GM21423 (cell line): Measurements from ENCODE around the gene SYNE1.
"Not testable (repeated sequence)": the region's sequence is repeated elsewhere in the genome, so short reads cannot be mapped to it uniquely, and the experiment has no call there.

ENCODE experiments used
- ATAC-seq: cut with Tn5 transposase; IDR thresholded peaks from one replicate; pipeline ENCODE4 v1.9.1; 2021; ENCODE audit warnings: mild to moderate bottlenecking, moderate library complexity; ENCODE audit not compliant: unreplicated experiment

The SYNE1 gene

GRCh38 chr6:152572338-152573088, 64.6 kb downstream of the SYNE1 start:
- no peak for ATAC-seq

GRCh38 chr6:152571943-152572337, 65.2 kb downstream of the SYNE1 start:
- ATAC-seq: no peak

DNA sequence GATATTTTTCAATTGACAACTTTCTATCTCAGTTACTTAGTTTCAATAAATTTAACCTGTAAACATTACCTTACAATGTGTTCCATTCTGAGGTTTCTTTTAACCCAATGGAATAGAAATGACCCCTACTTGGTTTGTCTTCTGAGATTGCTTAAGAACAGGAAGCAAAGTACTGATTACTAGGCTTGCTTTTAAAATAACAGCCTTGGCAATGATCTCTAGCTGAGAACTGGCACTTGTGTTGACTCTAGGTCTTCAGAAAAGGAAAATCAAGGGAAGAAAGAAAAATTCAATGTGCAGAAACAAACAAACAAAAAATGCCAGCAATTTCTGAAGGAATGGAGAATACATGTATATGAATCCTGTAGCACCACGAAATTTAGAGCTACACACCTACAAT, 66.1 kb downstream of the SYNE1 start:
- ATAC-seq: no peak

DNA sequence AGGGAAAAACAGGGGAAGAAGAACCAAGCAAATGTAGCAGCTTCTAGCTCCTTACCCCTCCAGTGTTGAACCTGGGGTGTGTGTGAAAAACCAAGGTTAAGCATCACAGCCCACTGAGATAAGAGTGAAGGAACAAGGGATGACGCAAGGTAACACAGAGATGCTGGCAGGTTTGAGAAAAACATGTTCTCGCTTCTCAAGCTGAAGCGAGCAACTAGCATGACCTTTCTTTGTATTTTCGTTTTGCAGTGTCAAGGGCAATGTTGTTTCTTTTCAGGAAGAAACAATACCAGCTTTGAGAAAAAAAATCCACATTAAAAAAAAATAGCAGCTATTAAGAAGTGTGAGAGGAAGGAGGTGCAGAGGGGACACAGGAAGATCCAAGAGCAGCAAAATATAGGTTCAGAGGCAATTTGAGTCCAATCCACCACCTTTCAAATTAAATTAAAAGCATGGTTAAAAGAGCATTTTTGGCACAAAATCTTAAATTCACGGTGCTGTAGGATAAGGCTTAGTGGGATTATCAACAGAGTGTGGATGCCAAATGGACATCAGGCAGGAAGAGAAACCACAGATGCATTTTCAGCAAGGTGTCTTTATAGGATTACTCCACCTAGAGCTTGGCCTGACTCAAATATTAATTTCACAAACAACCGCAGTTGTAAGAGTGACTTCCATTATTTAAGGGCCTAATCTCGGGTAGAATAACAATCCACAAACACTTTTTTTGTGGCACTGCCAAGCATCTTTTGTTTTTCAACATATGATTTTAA, 70.9 kb downstream of the SYNE1 start:
- ATAC-seq: no peak

- ATAC-seq: no peak
These were observed 74.0 kb downstream of the SYNE1 start for GRCh38 chr6:152563177-152563576.

DNA sequence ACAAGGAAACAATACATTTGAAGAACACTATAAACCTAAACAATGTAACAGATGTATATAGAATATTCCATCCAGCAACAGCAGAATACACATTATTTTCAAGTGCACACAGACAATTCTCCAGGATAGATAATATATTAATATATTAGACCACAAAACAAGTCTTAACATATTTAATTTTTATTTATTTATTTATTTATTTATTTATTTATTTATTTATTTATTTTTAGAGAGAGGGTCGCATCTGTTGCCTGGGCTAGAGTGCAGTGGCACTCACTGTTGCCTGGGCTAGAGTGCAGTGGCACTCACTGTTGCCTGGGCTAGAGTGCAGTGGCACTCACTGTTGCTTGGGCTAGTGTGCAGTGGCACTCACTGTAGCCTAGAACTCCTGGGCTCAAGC, 78.4 kb downstream of the SYNE1 start:
- ATAC-seq: not testable (repeated sequence)

- ATAC-seq: no peak
These were observed 79.7 kb downstream of the SYNE1 start for GRCh38 chr6:152557502-152557901.

DNA sequence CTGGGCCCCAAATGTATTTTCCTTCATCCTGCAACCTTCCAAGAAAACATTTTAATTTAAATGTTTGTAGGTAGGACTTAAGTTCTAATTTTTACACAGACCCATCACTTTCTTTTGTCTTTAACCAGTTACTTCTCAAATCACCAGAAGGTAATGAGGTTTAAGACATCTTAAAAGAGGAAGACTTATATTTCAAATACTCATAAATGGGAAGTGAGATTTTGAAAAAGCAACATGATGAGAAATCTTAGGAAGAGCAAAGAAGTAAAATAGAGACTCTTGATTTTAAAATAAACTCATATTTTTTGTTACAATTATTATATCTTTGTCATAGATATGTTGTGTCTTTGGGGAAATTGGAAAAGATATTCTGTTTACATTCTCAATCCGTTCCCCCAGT, 82.3 kb downstream of the SYNE1 start:
- ATAC-seq: no peak

- ATAC-seq: peak; percentile 89
These were observed 84.4 kb downstream of the SYNE1 start for GRCh38 chr6:152552616-152553209.

GRCh38 chr6:152543519-152543918, 93.6 kb downstream of the SYNE1 start:
- no peak for ATAC-seq

GRCh38 chr6:152540381-152540780, 96.8 kb downstream of the SYNE1 start:
- ATAC-seq: no peak

- ATAC-seq: no peak
These were observed 102.6 kb downstream of the SYNE1 start for GRCh38 chr6:152534541-152534940.

GRCh38 chr6:152532556-152533422, 104.4 kb downstream of the SYNE1 start:
- ATAC-seq: no peak

- ATAC-seq: no peak
These were observed 105.5 kb downstream of the SYNE1 start for GRCh38 chr6:152531659-152532058.

DNA sequence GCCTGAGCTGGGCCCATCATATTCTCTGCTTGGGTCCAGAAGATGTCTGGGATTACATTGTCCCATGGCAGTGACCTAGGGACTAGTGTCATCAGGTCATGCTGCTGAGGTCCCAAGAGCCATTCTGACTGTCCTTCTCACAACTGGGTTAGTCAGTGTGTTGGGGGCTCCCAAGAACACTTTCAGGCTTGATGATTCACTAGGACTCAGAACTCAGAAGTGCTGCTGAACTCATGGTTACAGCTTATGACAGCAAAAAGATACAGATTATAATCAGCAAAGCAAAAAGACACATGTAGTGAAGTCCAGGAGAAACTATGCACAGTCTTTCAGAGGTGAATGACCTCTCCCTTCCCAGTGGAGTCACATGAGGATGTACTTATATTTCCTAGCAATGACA, 107.8 kb downstream of the SYNE1 start:
- ATAC-seq: no peak

GRCh38 chr6:152514120-152514519, 123.0 kb downstream of the SYNE1 start:
- not testable (repeated sequence) for ATAC-seq

GRCh38 chr6:152509916-152510315, 127.2 kb downstream of the SYNE1 start:
- ATAC-seq: no peak

- no peak for ATAC-seq
These were observed 128.7 kb downstream of the SYNE1 start for GRCh38 chr6:152508477-152508876.

GRCh38 chr6:152503546-152503945, 133.6 kb downstream of the SYNE1 start:
- no peak for ATAC-seq

DNA sequence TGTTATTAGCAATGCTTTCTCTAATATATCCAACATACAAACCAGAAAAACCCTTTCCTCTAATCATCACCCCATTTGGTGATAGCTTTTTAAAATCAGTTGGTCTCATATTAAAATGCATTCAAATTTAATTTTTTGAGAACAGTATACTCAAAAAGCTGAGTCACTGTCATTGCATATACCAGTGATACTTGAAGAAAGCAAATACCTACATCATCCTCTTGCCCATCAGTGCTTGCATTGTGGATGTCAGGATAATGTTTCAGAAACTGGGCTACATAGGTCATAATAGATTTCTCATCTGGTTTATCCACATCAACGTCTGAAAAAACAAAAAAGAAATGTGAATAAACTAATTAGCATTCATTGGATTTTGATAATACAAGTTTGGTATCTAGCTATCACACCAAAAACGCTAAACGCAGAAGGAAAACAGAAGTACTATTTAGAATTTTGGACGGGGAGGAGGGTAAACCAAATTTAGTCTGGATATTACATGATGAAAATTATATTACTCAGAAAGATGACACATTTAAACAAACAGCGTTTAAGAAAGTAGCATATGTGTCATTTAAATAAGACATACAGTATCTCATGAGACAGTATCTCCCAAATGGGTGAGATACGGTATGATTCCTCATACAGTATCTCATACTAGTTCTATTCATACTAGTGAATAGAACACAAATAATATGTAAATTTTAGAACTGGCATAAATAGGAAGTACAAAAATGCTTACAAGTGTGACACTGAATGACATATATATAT, 134.6 kb downstream of the SYNE1 start:
- ATAC-seq: no peak
